HEK293 (cell line): ENCODE results near the gene FRMPD2.
"Not testable (repeated sequence)": the region's sequence is repeated elsewhere in the genome, so short reads cannot be mapped to it uniquely, and the experiment has no call there.

ENCODE experiments used
- CTCF ChIA-PET: fragments of 350-600 bp; formaldehyde crosslinking; extraction: SDS; loops from one replicate; lab custom pipeline; 2021; ENCODE audit warnings: antibody characterized with exemption; lab: Yijun Ruan, JAX
- POLR2A ChIA-PET: fragments of 300-600 bp; formaldehyde crosslinking; extraction: SDS; loops from one replicate; lab custom pipeline; 2020; ENCODE audit warnings: antibody characterized with exemption, inconsistent platforms; lab: Yijun Ruan, JAX
- H3K27ac ChIP-seq: fragments of 200-500 bp; sonication (Bioruptor generic); 2 replicates; pipeline ENCODE4 v1.5.1; 2014; ENCODE audit warnings: low read depth, low read length, control low read depth, inconsistent platforms; ENCODE audit errors: extremely low read depth
- H3K36me3 ChIP-seq, 2 experiments: fragments of 200-500 bp in 1 of 2; sonication (Bioruptor generic) in 1 of 2; 1 replicate in 1 of 2; 2 replicates in 1 of 2; pipeline ENCODE4 v1.5.1; 2014 to 2017; ENCODE audit warnings: inconsistent platforms in 2 of 2, low read length in 2 of 2; ENCODE audit not compliant: control insufficient read depth in 2 of 2, insufficient read depth in 1 of 2
- H3K4me1 ChIP-seq: fragments of 200-500 bp; sonication (Bioruptor generic); 2 replicates; pipeline ENCODE4 v1.5.1; 2014; ENCODE audit warnings: mild to moderate bottlenecking, low read length, inconsistent platforms; ENCODE audit not compliant: control insufficient read depth, insufficient read depth
- H3K4me3 ChIP-seq: 2 replicates; pipeline ENCODE4 v1.5.1; 2011; ENCODE audit warnings: low read depth, mild to moderate bottlenecking, control low read depth, low read length, moderate library complexity
- H3K9me3 ChIP-seq: fragments of 200-500 bp; sonication (Bioruptor generic); 2 replicates; pipeline ENCODE4 v1.5.1; 2014; ENCODE audit warnings: low read depth, low read length, inconsistent platforms; ENCODE audit not compliant: control insufficient read depth, insufficient read depth

The FRMPD2 gene

DNA sequence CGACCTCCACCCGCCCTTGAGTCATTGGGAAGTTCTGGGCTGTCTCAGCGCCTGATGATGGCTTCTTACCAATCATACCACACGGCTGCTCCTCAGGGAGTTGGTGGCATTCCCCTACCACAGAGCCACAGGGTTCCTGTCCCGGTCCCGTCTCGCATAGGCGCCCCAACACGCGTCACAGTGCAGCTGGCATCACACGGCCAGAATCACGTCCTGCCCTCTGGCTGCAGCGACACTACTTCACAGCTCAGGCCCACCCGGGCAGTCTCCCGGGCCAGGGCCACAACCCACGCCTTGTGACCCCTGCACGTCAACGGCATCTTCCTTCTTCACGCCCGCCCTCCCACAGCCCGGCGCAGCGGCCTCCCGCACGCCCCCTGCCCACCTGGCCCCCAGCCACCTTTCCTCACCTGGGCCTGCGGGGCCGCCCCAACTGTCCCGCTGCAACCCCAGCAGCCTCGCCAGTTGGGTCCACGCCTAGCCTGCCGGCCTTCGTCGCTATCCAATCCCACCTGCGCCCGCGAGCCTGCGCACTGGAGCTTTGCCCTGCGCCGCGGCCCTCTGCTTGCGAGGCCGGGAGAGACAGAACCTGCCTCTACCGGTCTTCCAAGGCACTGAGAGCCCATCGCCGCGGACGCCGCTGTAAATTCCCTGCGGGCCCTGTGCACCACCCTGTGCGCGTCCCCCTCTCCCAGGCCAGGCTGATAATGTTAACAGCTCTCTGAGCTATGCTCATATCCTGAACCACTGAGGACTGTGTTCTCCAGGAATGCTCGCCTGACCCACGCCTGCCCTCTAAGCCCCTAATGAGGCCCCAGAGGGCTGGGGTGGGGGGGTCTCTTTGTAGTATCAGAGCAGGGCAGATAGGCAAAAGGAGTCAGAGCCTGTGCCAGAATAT, 134.3 kb downstream of the FRMPD2 start:
- H3K36me3 ChIP-seq, H3K4me1 ChIP-seq, POLR2A ChIA-PET, CTCF ChIA-PET, H3K9me3 ChIP-seq, H3K4me3 ChIP-seq, H3K27ac ChIP-seq: not testable (repeated sequence)

DNA sequence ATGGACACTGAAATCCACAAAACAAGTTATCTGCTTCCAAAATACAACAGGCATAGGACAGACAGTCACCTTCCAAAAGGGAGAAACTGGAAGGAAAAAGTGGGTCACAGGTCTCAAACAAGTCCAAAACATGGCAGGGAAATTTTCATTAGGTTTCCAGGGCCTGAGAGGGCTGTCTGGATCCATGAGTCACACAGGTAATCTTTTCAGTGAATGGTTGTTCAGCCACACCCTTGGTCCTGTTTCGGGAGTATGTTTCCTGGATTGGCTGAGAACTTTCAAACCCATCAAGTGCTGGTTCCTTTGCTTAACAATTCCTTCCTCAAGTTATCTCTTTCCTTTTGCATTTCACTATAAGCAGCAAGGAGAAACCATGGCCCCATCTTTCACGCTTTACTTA, 145.5 kb downstream of the FRMPD2 start:
- H3K36me3 ChIP-seq, POLR2A ChIA-PET, CTCF ChIA-PET, H3K9me3 ChIP-seq, H3K4me1 ChIP-seq, H3K4me3 ChIP-seq, H3K27ac ChIP-seq: not testable (repeated sequence)

DNA sequence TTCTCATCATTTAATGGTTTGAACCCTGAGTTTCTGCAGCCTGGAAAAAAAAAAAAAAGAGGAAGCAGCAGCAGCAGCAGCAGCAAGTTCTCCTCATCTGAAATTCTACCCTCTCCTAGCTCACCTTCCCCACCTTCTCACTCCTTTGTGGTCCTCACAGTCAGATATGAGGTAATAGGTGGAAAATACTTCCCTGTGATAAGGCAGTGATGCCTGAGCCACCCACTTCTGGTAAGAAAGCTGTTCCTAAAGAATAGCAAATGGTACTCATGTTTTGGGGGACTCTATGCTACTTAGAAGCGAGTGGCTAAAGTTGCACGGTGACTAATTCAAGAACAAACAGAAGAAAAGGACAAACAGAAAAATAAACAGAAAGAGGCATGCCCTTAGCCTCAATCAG, 148.2 kb downstream of the FRMPD2 start:
- H3K4me3 ChIP-seq, H3K27ac ChIP-seq, H3K36me3 ChIP-seq, H3K4me1 ChIP-seq, CTCF ChIA-PET, H3K9me3 ChIP-seq, POLR2A ChIA-PET: not testable (repeated sequence)

DNA sequence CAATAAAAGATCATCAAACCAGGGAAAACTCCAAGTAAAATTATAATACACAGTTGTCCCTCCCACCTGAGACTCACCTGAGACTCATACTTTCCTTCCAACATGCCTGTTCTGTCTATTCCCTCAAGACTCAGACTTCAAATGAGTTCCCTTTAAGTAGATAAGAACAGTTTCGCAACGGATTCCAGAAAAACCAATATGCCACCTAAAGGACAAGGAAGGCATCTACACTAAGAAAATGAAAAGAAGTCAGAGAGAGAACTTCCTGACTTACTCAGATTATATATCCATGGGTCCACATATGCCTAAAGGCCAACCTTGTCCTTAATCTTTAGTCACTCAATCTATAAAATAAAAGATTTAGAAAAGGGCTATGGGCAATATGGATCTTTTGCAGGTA, 148.9 kb downstream of the FRMPD2 start:
- POLR2A ChIA-PET: not testable (repeated sequence)

DNA sequence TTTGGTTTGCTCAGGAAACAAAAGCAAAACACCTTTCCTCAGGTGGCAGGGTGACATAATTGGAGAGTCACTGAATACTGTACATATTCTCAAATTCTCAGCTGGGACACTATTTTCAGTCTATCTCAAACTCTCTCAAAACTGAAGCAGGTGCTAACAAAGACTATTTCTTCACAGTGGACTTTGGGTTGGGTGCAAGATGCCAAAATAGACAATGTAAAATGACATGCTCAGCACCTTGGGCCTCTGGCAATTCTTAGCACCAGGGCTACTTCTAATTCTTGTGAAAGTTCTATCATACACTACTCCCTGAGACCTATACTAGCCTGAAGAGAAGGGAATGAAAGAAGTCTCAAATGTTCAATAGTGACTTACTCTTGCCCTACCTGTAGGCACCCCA, 151.9 kb downstream of the FRMPD2 start:
- H3K36me3 ChIP-seq, POLR2A ChIA-PET, H3K27ac ChIP-seq, H3K9me3 ChIP-seq, H3K4me3 ChIP-seq, H3K4me1 ChIP-seq, CTCF ChIA-PET: not testable (repeated sequence)

More for the DNA sequence above, 148.9 kb downstream of the FRMPD2 start:
- CTCF ChIA-PET, H3K36me3 ChIP-seq, H3K9me3 ChIP-seq, H3K4me3 ChIP-seq, H3K4me1 ChIP-seq, H3K27ac ChIP-seq: not testable (repeated sequence)

DNA sequence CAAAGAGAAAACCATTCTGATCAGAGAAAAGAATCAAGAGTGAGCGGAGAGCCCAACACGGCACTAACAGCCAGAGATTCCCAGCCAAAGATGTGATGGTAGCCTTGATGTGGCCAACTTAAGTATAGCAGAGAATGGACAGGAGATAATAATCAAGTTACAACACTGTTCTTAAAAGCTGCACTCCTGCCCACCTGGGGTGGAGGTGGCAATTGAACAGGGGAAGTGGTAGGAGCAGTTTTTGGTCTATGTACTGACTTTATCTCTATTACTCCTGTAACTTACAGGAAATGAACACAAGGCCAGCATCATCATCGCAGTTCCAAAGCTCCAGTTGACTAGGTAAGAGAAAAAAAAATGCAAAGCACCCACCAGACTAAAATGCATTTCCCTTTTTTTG, 164.2 kb downstream of the FRMPD2 start:
- H3K27ac ChIP-seq, H3K36me3 ChIP-seq, H3K4me1 ChIP-seq, POLR2A ChIA-PET, H3K4me3 ChIP-seq, H3K9me3 ChIP-seq, CTCF ChIA-PET: not testable (repeated sequence)
